Activated naive CD8-positive, alpha-beta T cell treated with anti-CD3 and anti-CD28 coated beads for 36 hours (primary cell): ENCODE measurements around the gene TNF. TPM values are rescaled to one million over a fixed set of nuclear protein-coding genes. Genes with fewer than 3 reads are reported as not detected.

Source experiments
- DNase-seq: peaks from one replicate; pipeline ENCODE4 v3.0.0; 2021
- H3K27ac Mint-ChIP-seq: one replicate; pipeline ENCODE4 v1.8.0; 2022; ENCODE audit warnings: mild to moderate bottlenecking, moderate library complexity, mixed read lengths
- H3K27me3 Mint-ChIP-seq: one replicate; pipeline ENCODE4 v1.8.0; 2022; ENCODE audit warnings: mild to moderate bottlenecking, mixed read lengths
- H3K36me3 Mint-ChIP-seq: one replicate; pipeline ENCODE4 v1.8.0; 2021; ENCODE audit warnings: mild to moderate bottlenecking, mixed read lengths
- H3K4me1 Mint-ChIP-seq: one replicate; pipeline ENCODE4 v1.8.0; 2021; ENCODE audit warnings: mixed read lengths
- H3K4me3 Mint-ChIP-seq: one replicate; pipeline ENCODE4 v1.8.0; 2022; ENCODE audit warnings: mild to moderate bottlenecking, moderate library complexity, mixed read lengths
- H3K9me3 Mint-ChIP-seq: one replicate; pipeline ENCODE4 v1.8.0; 2022; ENCODE audit warnings: mixed read lengths
- total RNA-seq, 2 experiments: library from RNA; stranded (reverse); gene quantifications; one replicate each; pipeline ENCODE4 v1.2.3, GENCODE V29; 2021

Gene TNF
- total RNA-seq, 2 experiments from 2014 or later: 114 to 115 TPM

GRCh38 chr6:31557443-31558317 lies 17.7 kb upstream of the TNF start:
- H3K9me3 Mint-ChIP-seq: peaks cover 4% of the 10 kb centered on the region
- H3K27ac Mint-ChIP-seq: peak overlapping the region; percentile 92
- peak overlapping the region; percentile 38 for H3K4me3 Mint-ChIP-seq
- peaks cover 69% of the 10 kb centered on the region for H3K4me1 Mint-ChIP-seq
- DNase-seq: no peak
- H3K36me3 Mint-ChIP-seq: peaks cover 41% of the 10 kb centered on the region
- H3K27me3 Mint-ChIP-seq: no peaks in the 10 kb centered on the region

- Mint-ChIP-seq H3K27me3 (no peaks in the 10 kb centered on the region), H3K4me3 (peak overlapping the region; percentile 38), H3K36me3 (peaks cover 45% of the 10 kb centered on the region), H3K9me3 (peaks cover 4% of the 10 kb centered on the region), H3K27ac (peak overlapping the region; percentile 92), H3K4me1 (peaks cover 74% of the 10 kb centered on the region)
- no peak for DNase-seq
Observed at GRCh38 chr6:31558318-31558625, 17.1 kb upstream of the TNF start.

- H3K4me1 Mint-ChIP-seq: peaks cover 80% of the 10 kb centered on the region
- H3K27ac Mint-ChIP-seq: peak overlapping the region; percentile 92
- no peaks in the 10 kb centered on the region for H3K27me3 Mint-ChIP-seq
- H3K36me3 Mint-ChIP-seq: peaks cover 49% of the 10 kb centered on the region
- DNase-seq: peak; percentile 79
- peak overlapping the region; percentile 71 for H3K4me3 Mint-ChIP-seq
- H3K9me3 Mint-ChIP-seq: peaks cover 4% of the 10 kb centered on the region
Observed at GRCh38 chr6:31558631-31559500, 16.5 kb upstream of the TNF start.

GRCh38 chr6:31559606-31559957 lies 15.8 kb upstream of the TNF start:
- Mint-ChIP-seq H3K36me3 (peaks cover 48% of the 10 kb centered on the region), H3K4me1 (peaks cover 76% of the 10 kb centered on the region)

GRCh38 chr6:31559958-31560696 lies 15.2 kb upstream of the TNF start:
- no peaks in the 10 kb centered on the region for H3K27me3 Mint-ChIP-seq
- DNase-seq: peak; percentile 66

More at GRCh38 chr6:31559606-31559957, 15.8 kb upstream of the TNF start:
- Mint-ChIP-seq H3K4me3 (peak overlapping the region; percentile 71), H3K27me3 (no peaks in the 10 kb centered on the region), H3K9me3 (peaks cover 4% of the 10 kb centered on the region), H3K27ac (peak overlapping the region; percentile 92)
- DNase-seq: no peak

GRCh38 chr6:31560697-31561058 lies 14.7 kb upstream of the TNF start:
- Mint-ChIP-seq H3K27ac (peak overlapping the region; percentile 92), H3K4me1 (peaks cover 82% of the 10 kb centered on the region), H3K36me3 (peaks cover 55% of the 10 kb centered on the region), H3K9me3 (peaks cover 4% of the 10 kb centered on the region), H3K27me3 (no peaks in the 10 kb centered on the region), H3K4me3 (peak overlapping the region; percentile 71)
- no peak for DNase-seq

More at GRCh38 chr6:31559958-31560696, 15.2 kb upstream of the TNF start:
- Mint-ChIP-seq H3K4me3 (peak overlapping the region; percentile 71), H3K27ac (peak overlapping the region; percentile 92), H3K4me1 (peaks cover 77% of the 10 kb centered on the region), H3K36me3 (peaks cover 51% of the 10 kb centered on the region), H3K9me3 (peaks cover 4% of the 10 kb centered on the region)

- Mint-ChIP-seq H3K36me3 (peaks cover 41% of the 10 kb centered on the region), H3K4me3 (peak overlapping the region; percentile 59), H3K4me1 (peaks cover 69% of the 10 kb centered on the region), H3K27me3 (no peaks in the 10 kb centered on the region), H3K9me3 (no peaks in the 10 kb centered on the region), H3K27ac (peak overlapping the region; percentile 88)
- DNase-seq: no peak
Observed at GRCh38 chr6:31567531-31568370, 7.6 kb upstream of the TNF start.

GRCh38 chr6:31568537-31568961 lies 6.8 kb upstream of the TNF start:
- Mint-ChIP-seq H3K9me3 (no peaks in the 10 kb centered on the region), H3K27me3 (no peaks in the 10 kb centered on the region), H3K4me1 (peaks cover 69% of the 10 kb centered on the region), H3K36me3 (peaks cover 42% of the 10 kb centered on the region), H3K4me3 (peak overlapping the region; percentile 59), H3K27ac (peak overlapping the region; percentile 88)
- DNase-seq: peak; percentile 81

GRCh38 chr6:31569861-31570536 lies 5.4 kb upstream of the TNF start:
- peak overlapping the region; percentile 38 for H3K4me3 Mint-ChIP-seq

GRCh38 chr6:31572041-31572911 lies 3.1 kb upstream of the TNF start, which contains the start of gene LTA:
Gene LTA (plus strand): TSS chr6:31572289. CDS start chr6:31572743, 454 bp downstream.
- peaks cover 56% of the 10 kb centered on the region for H3K36me3 Mint-ChIP-seq
- H3K27ac Mint-ChIP-seq: peak within 1 kb of the TSS; percentile 99
- peak within 1 kb of the TSS; percentile 93 for H3K4me3 Mint-ChIP-seq
- H3K27me3 Mint-ChIP-seq: no peaks in the 10 kb centered on the region
- H3K9me3 Mint-ChIP-seq: no peaks in the 10 kb centered on the region
- DNase-seq: peak; percentile 82
- H3K4me1 Mint-ChIP-seq: peaks cover 72% of the 10 kb centered on the region

More at GRCh38 chr6:31569861-31570536, 5.4 kb upstream of the TNF start:
- Mint-ChIP-seq H3K27ac (peak overlapping the region; percentile 40), H3K36me3 (peaks cover 41% of the 10 kb centered on the region), H3K27me3 (no peaks in the 10 kb centered on the region), H3K4me1 (peaks cover 74% of the 10 kb centered on the region), H3K9me3 (no peaks in the 10 kb centered on the region)
- DNase-seq: no peak

- Mint-ChIP-seq H3K36me3 (peaks cover 61% of the 10 kb centered on the region), H3K4me3 (peak overlapping the region; percentile 93), H3K27me3 (no peaks in the 10 kb centered on the region), H3K4me1 (peaks cover 66% of the 10 kb centered on the region), H3K9me3 (no peaks in the 10 kb centered on the region), H3K27ac (peak overlapping the region; percentile 99)
- no peak for DNase-seq
Observed at GRCh38 chr6:31573239-31574105, 1.9 kb upstream of the TNF start.
